Thyroid gland (tissue), 4 donors: ENCODE measurements around the gene GOLGA8S.

ENCODE experiments used
- CTCF ChIP-seq, 6 experiments: fragments of 200-600 bp in 3 of 6; fragments of 450-650 bp in 3 of 6; sonication (generic) in 3 of 6; IDR thresholded peaks; one replicate each; pipeline ENCODE4 v1.5.1; 2016 to 2019; ENCODE audit warnings: antibody characterized with exemption in 6 of 6, mild to moderate bottlenecking in 2 of 6, inconsistent platforms in 1 of 6, moderate library complexity in 1 of 6
- POLR2A ChIP-seq, 2 donors: fragments of 450-650 bp; IDR thresholded peaks; one replicate each; pipeline ENCODE4 v1.6.1; 2017; ENCODE audit warnings: antibody characterized with exemption in 2 of 2, mild to moderate bottlenecking in 2 of 2, moderate library complexity in 1 of 2

DNA sequence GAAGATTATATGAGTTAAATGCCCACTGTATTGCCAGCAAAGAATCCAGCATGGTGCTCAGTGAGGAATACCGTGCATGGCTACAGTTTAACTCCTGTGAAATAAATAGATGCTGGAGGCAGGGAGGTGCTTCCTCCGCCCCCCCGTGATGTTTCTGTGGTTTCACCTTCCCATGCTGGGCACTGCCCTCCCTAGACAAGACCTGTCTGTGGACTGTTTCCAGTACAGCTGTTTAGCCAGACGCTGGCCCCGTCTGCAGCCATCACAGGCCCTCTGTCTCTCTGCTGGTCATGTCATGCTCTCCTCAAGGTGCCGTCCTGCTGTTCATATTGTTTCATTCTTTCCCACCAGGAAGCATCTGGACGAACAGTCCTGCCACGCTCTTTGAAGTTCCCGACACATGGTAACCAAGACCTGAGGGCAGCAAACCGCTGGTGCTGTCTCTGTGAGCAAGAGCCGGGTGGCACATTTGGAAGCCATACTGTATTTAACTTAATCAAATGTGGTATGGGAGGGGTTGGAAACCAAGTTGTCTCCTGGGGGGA is 31.4 kb downstream of the GOLGA8S start:
- no peak for TF ChIP-seq POLR2A (IDR thresholded peaks at IDR 0.05)
- no peak for TF ChIP-seq CTCF (IDR thresholded peaks at IDR 0.05)
